Spleen (tissue), 11 donors: ENCODE results near the gene MINAR1. TPM values are rescaled to one million over a fixed set of nuclear protein-coding genes. Genes with fewer than 3 reads are reported as not detected.

Source experiments
- DNase-seq: peaks from one replicate; pipeline ENCODE4 v3.0.0-alpha.2; 2020
- H3K27ac ChIP-seq, 8 donors: fragments of 200-600 bp; sonication (generic) in 7 of 8; 1 replicate in 4 of 8; 2 replicates in 4 of 8; pipeline versions ENCODE4 v1.5.0 to v1.8.0; 2016 to 2021; ENCODE audit warnings: inconsistent platforms in 4 of 8, mild to moderate bottlenecking in 4 of 8, moderate library complexity in 1 of 8
- H3K27me3 ChIP-seq, 7 donors: fragments of 200-600 bp; sonication (generic) in 6 of 7; replicated peaks in 1 of 7; 1 replicate in 4 of 7; 2 replicates in 3 of 7; pipeline versions ENCODE4 v1.5.0 to v1.8.0; 2016 to 2021; ENCODE audit warnings: inconsistent platforms in 3 of 7, mild to moderate bottlenecking in 1 of 7
- H3K36me3 ChIP-seq, 6 donors: fragments of 200-600 bp; sonication (generic) in 5 of 6; 1 replicate in 4 of 6; 2 replicates in 2 of 6; pipeline versions ENCODE4 v1.5.0 to v1.8.0; 2016 to 2021; ENCODE audit warnings: inconsistent platforms in 2 of 6
- H3K4me1 ChIP-seq, 6 donors: fragments of 200-600 bp; sonication (generic) in 5 of 6; 1 replicate in 3 of 6; 2 replicates in 3 of 6; pipeline versions ENCODE4 v1.5.0 to v1.8.0; 2016 to 2021; ENCODE audit warnings: inconsistent platforms in 3 of 6
- H3K4me3 ChIP-seq, 8 donors: fragments of 200-600 bp; sonication (generic) in 7 of 8; 1 replicate in 4 of 8; 2 replicates in 4 of 8; pipeline versions ENCODE4 v1.5.0 to v1.8.0; 2016 to 2021; ENCODE audit warnings: inconsistent platforms in 4 of 8, mild to moderate bottlenecking in 4 of 8, moderate library complexity in 2 of 8
- H3K9me3 ChIP-seq, 8 donors: fragments of 200-600 bp; sonication (generic) in 7 of 8; 1 replicate in 4 of 8; 2 replicates in 4 of 8; pipeline versions ENCODE4 v1.5.0 to v1.8.0; 2016 to 2021; ENCODE audit warnings: inconsistent platforms in 4 of 8
- CTCF ChIP-seq, 11 experiments: fragments of 200-600 bp in 7 of 11; fragments of 450-650 bp in 4 of 11; sonication (generic) in 4 of 11; IDR thresholded peaks in 8 of 11; conservative IDR thresholded peaks in 3 of 11; 1 replicate in 7 of 11; 2 replicates in 4 of 11; pipeline versions ENCODE4 v1.4.0 to v1.8.0; 2016 to 2021; ENCODE audit warnings: antibody characterized with exemption in 11 of 11, inconsistent platforms in 4 of 11, mild to moderate bottlenecking in 1 of 11
- POLR2A ChIP-seq, 3 donors: fragments of 450-650 bp; IDR thresholded peaks; one replicate each; pipeline ENCODE4 v1.5.1; 2017; ENCODE audit warnings: antibody characterized with exemption in 3 of 3, mild to moderate bottlenecking in 1 of 3
- POLR2AphosphoS5 ChIP-seq, 3 donors: sonication (generic); formaldehyde crosslinking; IDR thresholded peaks; one replicate each; pipeline ENCODE4 v1.5.1; 2017; ENCODE audit warnings: antibody characterized with exemption in 3 of 3
- WGBS, 5 donors: extraction: QIAGEN DNeasy Blood & Tissue Kit in 3 of 5; methylation state at CpG; one replicate each; pipeline versions ENCODE4 v1.1.5 to v1.1.7; 2013 to 2018; 5-methylcytosine and 5-hydroxymethylcytosine counted together
- intact Hi-C: fragments of 100-400 bp; cut with DNase I; formaldehyde crosslinking; loops from one replicate; pipeline ENCODE4 v1.15.0; 2023; ENCODE audit warnings: low total_unique reads
- polyA plus RNA-seq, 3 donors: library from polyadenylated mRNA; stranded (reverse); fragments of 200-250 nt; gene quantifications; one replicate each; pipeline ENCODE4 v1.2.1, GENCODE V29; 2013
- total RNA-seq, 7 donors: library from RNA; depleted of rRNA in 3 of 7; stranded (reverse); fragments of >200 nt in 3 of 7; fragmentation: NEBNext Ultra II Directional in 4 of 7; extraction: Animal tissue kit (Norgen Biotek cat#: 25700) in 4 of 7; gene quantifications; one replicate each; pipeline versions ENCODE4 v1.1.0 to v1.2.1, GENCODE V29; 2016 to 2021
- donor health status: healthy with polysubstance abuse.
- donor health status: DM: no; HTN: no; CAD: no; lungs with moderate emphysema.
- donor health status: DM: no; HTN: no; CAD: no.
- donor health status: Bipolar disorder and iron deficiency.
- donor health status: healthy.
- donor health status: DM: no; HTN: no; CAD: no.
- donor health status: DM: yes; HTN: yes; CAD: no.

MINAR1 gene
- total and polyA plus RNA-seq, 10 donors = 0.15 to 1.6 (median 0.73) TPM

- no peaks in the 10 kb centered on the region for H3K27me3 ChIP-seq
- no peaks in the 10 kb centered on the region for H3K9me3 ChIP-seq
- H3K27ac ChIP-seq = no peak overlapping the region
- DNase-seq = no peak
- no peaks in the 10 kb centered on the region for H3K4me1 ChIP-seq
- intact Hi-C loops = no loop called here
- 83 to 91% (median 89%) methylated on average over 7 of the region's 7 CpGs for WGBS, 5 donors
- no peak overlapping the region for H3K4me3 ChIP-seq
- no peaks in the 10 kb centered on the region for H3K36me3 ChIP-seq
- TF ChIP-seq POLR2AphosphoS5 (IDR thresholded peaks at IDR 0.05) = no peak
- no peak for TF ChIP-seq CTCF (IDR thresholded peaks at IDR 0.05 in 8 of 11, conservative IDR thresholded peaks at IDR 0.05 in 3 of 11)
- TF ChIP-seq POLR2A (IDR thresholded peaks at IDR 0.05) = no peak
Observed at GRCh38 chr15:79481793-79482192, 49.7 kb downstream of the MINAR1 start.

Other genes starting within 250 kb of the MINAR1 start
- not detected for gene ANKRD34C, start 149.6 kb upstream of the MINAR1 start, total RNA-seq
- gene ANKRD34C, start 149.6 kb upstream of the MINAR1 start, polyA plus RNA-seq = not detected
- gene TMED3, start 121.2 kb upstream of the MINAR1 start, total RNA-seq = 10 to 100 TPM; 28.2 to 76.6 (median 34.4) TPM
- gene TMED3, start 121.2 kb upstream of the MINAR1 start, polyA plus RNA-seq = 10 to 100 TPM; 36.6 to 57.2 (median 52.0) TPM